ENCODE data around the gene PRDM2.

PRDM2 gene

DNA sequence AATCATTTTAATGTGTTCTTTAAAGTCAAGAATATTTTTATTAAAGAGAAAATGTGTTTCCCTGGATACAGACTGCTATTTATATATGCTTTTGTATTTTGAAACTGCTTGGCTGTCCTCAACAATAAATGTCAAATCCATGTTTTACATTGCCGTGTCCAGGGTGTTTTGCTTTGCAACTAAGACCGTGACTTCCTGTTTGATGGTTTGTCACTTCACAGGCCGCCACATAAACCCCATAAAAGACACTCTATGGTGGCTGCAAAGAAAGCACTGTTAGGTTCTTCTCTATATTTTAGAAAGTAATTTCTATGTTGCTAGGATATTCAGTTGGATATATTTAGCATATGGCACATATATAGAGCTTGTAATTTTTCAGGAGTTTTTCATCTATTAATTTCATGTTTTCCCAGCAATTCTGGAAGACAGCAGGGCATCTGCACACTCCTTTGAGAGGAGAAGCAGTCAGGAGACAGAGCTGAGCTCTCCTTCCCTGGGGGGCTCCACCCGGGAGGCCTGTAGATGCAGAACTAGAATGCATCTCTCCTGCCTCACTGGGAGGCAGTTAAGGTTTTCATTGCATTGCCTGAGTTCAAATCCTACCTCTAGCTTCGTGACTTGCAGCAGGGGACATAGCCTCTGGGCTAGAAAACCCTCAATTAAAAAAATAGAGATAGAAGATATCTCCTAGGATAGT is 33.1 kb downstream of the PRDM2 start:
- no peak for DNase-seq (ENCODE audit: low read depth)

DNA sequence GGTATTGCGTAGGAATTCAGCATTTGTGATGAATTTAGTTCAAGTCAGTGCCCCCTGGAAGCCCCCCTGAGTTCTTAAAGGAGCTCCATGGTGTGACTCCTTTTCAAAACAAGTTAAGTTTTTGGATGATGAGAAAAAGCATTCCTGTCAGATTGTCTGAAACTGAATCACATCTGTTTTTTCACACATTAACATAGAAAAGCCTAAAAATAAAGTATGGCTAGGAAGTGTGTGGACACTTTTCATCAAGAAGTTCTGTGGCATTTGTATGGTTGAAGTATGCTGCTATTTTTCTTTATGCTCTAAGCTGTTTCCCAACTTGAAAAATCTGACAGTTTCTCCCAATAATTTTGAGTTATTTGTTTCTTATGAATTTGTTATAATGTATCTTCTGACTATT is 33.7 kb downstream of the PRDM2 start:
- DNase-seq (ENCODE audit: low read depth): no peak

DNA sequence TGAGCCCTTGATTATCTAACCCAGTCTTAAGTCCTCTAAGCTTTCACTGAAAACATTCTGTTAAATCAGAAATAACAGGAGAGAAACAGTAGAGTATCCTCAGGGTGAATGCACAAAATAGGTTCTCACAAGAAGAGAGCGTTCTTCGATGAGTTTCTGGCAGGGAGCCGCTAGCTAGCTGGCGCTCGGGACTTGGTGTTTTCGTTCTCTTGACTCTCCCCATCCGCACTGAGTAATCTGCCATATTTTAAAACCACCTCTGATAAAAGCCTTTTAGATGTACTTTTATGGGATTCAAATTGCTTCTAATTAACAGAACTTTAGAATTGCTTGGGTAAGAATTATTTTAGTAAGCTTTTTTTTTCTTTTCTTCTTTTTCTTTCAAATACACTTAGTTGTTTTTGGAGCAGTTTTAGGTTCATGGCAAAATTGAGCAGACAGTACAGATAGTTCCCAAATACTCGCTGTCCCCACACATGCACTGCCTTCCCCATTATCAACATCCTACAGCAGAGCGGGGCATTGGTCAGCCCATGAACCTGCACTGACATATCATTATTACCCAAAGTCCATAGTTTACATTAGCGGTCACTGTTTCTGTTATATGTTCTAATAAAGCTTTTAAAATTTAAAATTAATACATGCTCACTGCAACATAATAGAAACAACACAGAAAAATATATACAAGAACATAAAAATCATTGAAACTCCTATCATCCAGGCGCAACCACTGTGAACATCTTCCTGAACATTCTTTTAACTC is 35.4 kb downstream of the PRDM2 start:
- DNase-seq (ENCODE audit: low read depth): no peak

DNA sequence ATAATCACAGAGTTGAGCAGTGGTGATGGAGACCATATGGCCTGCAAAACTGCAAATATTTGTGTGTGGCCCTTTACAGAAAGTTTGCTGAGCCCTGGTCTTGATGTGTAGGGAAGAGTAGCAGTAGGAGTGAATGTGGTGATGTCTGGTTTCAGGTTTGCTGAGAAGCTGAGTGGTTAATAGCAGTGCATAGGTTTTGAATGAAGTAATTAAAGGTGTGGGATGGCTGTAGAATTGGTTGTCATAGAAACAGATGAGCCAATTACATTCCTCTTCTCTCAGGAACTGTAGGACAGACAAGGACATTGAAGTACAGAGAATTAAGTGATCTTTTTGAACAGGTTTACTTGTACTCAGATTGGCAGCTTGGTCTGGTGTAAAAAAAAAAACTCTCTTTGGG is 37.4 kb downstream of the PRDM2 start:
- no peak for DNase-seq (ENCODE audit: low read depth)

DNA sequence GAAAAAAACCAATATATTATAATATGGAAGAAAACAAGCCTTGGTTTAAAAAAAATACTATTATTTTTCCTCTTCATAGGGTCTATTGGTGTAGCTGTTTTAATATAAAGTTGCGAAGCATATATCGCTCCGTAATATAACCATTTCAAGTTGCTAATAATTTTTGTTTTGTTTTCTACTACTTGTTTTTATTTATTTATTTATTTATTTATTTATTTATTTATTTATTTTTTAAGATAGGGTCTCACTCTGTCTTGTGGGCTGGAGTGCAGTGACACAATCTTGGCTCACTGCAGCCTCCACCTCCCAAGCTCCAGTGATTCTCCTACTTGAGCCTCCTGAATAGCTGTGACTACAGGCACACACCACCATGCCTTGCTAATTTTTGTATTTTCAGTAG is 46.4 kb downstream of the PRDM2 start:
- DNase-seq (ENCODE audit: low read depth): no peak

DNA sequence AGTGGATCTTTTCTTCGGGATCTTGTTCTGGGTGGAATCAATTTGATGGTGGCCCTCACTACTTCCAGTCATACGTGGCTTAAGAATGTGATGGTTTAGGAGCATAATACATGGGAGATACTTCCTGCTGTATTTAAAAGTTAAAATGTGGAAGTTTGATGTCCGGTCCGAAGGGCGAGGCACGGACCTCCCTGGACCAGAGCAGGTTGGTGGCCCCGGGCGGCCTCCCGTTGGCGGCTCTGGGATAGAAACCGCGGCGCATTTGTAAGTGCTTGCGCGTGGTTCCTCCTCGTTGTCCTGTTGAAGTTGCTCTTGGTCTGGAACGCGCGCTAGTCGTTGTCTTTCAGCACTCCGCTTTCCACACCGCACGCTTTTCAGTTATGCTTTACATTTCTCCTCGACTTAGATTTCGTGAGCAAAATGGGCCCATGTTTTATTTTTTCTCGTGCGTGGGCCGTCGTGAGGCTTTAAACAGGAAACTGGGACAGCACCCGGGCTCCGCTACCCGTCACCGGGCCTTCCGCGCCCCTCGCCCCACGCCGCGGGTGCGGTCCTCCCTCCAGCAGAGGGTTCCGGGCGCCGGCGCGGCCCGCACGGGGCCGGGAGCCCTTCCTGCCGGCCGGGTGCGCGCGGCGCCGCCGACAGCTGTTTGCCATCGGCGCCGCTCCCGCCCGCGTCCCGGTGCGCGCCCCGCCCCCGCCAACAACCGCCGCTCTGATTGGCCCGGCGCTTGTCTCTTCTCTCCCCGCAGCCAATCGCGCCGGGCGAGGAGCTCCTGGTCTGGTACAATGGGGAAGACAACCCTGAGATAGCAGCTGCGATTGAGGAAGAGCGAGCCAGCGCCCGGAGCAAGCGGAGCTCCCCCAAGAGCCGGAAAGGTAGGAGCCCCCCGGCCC is 48.9 kb downstream of the PRDM2 start:
- peak; percentile 96 for DNase-seq (ENCODE audit: low read depth)

DNA sequence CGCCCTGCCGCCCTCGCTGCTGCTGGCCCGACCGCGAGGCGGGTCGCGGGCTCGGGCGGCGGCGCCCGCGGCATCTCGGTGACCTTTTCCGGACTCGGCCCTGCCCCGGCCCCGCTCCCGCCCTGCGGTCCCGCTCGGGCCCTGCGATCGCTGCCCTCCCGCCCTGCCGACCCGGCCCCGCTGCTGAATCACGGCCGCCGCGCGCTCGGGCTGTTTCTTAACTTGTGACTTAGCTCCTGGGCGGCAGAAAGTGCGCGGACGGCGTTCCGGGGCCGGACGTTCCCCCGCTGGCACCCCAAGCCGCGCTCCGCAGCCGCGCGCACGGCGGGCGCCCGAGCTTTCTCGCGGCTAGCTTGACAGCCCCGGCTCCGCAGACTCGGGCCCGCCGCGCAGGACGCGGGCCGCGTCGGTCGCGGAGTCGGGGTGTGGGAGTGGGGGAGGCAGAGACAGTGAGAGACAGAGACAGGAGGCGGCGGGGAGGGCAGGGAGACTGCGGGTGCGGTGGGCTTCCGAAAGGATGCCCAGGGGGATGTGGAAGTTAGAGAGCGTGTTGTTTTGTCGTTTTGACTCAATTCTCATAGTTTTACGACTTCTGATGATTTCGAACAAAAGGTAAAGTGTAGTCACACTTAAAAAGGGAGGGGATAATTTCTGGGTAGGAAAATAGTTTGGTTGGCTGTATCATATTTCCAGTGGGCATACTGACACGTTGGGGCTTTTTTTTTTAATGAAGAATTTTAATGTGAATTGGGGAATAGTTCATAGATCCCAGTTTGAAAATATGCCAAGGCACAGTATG is 49.8 kb downstream of the PRDM2 start:
- DNase-seq (ENCODE audit: low read depth): peak; percentile 54

DNA sequence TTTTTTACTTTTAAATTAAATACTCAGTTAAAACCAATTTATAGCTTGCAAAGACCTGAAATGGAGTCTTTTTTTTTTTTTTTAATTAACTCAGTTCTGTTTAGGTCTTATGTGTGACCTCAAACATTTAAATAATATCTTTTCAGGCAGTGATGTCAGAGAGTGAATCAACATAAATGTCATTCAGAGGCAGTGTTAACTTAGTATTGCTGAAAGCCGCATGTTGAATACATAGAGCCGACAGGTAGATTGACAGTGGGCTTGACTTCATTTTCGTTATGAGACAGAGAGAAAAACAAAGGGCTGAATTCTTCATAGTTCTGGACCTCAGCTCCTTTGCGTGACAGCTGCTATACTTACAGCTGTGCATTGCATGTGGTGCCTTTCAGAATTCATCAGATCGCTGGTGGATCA is 51.5 kb downstream of the PRDM2 start:
- DNase-seq (ENCODE audit: low read depth): no peak

DNA sequence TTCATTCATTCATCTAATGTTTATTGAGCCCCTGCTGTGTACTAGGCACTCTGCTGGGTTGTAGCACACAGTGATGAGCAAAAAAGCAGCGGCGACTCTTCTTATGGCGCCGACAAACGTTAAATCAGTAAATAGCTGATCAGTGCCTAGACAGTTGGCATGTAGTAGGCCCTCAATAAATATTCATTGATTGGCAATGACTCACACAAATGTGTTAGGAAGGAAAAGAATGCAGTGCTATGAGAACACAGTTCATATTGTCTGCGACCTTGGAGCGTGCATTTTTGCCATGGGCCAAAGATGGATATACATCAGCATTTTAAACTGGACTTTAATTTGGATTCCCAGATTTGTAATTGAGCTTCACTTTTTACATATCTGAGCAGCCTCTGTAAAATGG is 52.0 kb downstream of the PRDM2 start:
- DNase-seq (ENCODE audit: low read depth): no peak

DNA sequence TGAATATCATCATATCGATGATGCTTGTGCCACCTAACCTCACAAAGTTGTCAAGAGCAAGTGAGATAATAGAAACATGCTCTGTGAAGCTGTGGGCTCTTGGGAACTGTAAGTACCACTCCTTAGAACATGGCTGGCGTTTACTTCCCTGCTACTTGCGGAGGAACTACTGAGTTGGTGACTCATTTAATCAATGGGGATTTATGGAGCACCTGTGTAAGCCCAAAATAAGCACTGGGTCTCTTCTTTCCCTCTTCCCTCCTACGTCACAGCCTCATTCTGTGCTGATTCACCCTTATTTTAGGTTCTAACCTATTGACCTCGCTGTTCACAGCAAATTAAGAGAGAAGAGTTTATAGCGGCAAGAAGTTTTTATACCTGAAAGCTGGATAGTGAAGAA is 52.9 kb downstream of the PRDM2 start:
- no peak for DNase-seq (ENCODE audit: low read depth)

DNA sequence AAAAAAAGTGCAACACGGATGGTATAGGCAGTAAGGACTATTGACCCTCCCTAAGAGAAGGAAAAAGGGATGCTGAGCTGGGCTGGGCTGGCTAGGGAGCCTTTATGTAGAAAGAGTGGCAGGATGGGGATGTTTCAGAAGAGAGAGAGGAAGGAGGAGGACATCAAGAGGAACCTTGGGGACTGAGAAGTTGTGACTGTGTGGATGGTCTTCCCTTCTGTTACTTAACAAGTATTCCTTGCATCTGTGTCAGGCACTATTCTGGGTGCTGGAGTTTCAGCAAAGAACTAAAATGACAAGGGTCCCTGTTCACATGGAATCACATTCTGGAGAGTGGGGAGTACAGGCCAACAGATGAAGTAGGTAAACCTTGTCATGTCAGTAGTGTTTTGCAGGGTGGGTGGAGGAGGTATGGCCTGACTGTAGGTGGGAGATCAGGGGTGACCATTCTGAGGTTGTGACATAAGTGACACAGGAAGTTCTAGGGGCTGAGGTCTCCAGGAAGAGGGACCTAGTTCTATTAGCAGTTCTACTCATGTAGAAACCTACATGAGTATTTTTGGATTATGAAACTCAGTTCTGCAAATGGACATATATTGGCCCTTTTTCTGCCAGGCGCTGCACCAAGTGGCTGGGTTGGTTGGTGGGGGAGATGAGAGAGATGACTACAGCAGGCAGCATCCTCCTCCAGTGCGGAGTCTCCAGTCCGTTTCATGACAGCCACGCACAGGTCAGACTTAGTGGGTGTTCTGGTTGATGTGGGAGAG is 53.8 kb downstream of the PRDM2 start:
- DNase-seq (ENCODE audit: low read depth): no peak

DNA sequence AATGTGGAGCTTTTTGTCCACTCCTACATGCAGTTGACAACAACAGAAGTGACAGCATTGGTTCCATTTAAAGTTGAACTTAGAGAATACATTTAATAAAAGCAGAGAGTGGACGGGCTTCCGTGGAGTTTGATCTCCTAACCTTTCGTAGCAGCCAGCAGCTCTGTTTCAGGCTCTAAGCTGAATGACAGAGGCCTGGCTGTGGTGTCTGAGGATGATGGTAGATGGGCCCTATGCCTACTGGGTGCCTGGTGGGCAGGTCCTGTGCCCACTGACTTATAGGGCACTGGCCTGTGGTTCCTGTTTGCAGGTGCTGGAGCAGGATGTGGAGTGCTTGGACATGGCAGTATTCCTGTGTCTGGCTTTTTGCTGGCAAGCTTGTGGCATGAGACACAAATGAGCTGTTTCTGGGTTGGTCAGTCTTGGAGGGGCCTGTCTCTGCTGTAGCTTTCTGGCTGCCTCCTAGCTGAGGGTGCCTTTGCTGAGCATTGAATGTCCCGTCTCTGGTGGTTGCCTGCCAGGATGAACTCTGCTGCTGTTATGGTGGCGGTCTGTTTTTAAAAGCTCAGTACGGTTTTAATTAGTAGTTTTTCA is 54.6 kb downstream of the PRDM2 start:
- DNase-seq (ENCODE audit: low read depth): no peak

DNA sequence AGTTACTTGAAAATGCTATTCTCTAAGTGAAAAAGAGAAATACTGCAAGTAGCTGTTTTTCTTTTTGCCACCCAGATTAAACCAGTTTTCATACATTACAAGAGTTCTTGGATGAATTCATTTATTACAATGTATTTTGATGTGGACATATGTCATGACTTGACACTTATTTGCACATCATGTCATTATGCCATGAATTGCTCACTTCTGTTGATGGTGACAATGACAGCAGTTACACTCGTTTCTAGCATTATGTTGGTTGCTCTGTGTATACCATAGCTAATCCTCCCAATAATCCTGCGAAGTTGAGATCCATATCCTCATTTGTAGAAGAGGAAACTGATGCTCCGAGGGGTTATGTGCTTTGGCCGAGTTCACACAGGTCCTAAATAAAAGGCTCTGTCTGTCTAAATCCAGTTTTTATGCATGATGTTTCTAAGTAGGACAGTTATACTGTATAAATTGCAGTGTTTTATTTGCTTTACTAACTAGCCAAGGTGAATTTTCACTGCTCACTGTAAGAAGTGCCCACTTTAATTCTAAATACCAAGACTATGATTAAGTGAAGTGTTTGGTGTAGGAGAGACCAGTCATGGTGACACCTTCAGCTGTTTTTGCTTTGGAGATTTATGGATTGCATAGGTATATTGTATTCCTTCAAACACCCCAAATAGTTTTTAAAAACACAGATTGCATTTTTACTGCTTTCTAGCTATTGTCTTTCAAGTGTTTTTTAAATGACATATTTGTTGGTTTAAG is 56.7 kb downstream of the PRDM2 start:
- no peak for DNase-seq (ENCODE audit: low read depth)

DNA sequence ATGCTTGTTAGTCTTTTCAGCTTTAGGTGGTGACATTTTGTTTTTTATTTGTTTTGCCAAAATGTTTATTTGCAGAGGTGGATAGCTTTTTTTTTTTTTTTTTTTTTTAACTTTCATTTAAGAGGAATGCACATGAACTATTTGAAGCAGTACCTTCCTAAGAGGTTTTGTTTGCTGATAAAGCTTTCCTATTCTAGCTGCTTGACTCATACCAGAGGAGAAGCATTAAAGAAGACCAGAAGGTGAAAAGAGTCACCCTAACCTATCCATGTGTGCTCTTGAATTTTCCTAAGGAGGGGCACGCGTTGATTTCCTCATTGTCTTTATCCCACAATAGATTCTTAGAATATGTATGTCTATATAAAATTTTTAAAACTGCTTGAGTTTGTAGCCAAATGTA is 57.7 kb downstream of the PRDM2 start:
- DNase-seq (ENCODE audit: low read depth): no peak

DNA sequence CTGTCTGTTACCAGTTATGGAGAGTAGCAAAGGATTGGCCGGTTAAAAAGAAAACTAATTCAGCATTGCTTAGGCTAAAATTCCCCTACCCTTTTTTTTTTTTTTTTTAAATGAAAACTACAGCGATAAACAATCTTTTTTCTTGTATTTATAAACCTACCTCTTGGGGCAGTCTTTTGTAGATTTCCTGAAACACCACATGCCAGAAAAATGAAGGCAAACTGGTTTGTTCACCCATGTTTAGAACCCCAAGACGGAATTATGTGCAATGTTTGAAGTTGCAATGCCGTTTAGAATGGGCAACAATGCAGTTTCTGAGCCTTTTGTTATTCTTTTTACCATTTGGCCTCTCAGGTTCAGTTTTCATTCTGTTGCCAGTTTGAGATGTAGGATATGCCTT is 59.1 kb downstream of the PRDM2 start:
- DNase-seq (ENCODE audit: low read depth): no peak

DNA sequence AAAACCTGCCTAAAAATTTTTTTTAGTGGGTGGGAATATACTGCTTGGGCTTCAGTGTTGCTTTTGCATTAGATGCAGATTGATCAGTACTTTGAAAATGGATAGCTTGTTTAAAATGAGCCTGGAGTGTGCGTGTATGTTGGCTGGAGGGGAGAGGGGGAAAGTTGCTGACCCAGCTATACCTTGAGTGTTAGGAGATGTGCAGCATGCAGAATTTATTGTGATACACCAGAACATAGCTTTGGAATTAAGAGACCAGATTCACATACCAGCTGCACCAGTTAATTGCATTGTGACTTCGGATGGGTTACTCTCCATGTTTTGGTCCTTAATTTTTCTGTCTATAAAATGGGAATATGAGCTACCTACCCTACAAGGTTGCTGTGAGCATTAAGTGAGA is 60.4 kb downstream of the PRDM2 start:
- no peak for DNase-seq (ENCODE audit: low read depth)

DNA sequence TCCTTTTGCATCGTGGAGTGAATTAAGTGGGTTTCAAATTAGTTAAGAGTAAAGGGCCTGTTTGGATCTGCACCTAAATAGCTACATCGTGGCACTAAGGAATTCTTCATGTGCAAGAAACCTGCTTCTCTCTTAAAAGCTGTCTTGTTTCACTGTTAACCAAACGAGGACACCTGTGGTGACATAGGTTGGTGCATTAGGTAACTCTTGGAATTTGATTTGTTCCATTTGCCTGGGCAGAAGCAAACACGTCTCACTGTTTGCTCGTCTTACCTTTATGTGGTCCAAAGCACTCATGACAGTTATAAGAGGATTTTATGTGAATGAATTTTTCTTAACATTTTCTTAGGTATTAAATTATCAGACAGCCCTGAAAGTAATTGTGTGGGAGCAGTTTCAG is 60.9 kb downstream of the PRDM2 start:
- DNase-seq (ENCODE audit: low read depth): no peak

DNA sequence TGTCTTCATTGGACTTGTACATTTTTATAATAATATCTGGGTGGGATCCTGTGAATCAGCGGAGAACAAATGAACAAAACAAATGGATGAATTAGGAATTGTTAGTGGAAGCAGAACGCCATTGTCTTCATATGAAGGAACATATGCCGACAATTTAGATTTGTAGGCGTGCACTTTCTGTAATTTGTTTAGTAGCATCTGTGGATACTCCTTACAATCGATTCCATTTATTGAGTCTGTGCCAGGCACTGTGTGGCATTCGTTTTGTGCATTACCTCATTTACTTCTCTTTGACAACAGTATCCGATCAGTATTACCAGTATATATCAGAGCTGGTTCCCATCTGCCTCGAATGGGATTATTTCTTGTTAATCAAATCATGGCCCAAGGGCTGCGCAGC is 61.9 kb downstream of the PRDM2 start:
- no peak for DNase-seq (ENCODE audit: low read depth)

DNA sequence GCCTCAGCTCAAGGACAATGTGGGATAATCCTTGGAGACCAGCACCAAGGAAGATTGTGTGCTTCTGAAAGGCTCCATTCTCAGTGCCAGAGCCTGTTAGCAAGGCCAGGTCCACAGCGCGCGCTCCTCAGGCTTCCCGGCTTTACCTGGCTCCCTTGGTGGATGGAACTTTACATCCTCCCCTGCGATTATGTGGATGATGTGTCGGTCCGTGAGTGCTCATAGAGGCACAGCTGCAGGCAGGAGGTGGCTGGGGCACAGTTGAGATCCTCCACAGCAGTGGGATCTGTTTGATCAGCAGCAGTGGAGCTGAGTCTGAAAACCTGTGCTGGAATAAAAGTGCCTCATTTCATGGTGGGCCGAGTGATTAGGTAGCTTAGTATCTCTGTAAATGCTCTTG is 62.7 kb downstream of the PRDM2 start:
- no peak for DNase-seq (ENCODE audit: low read depth)

DNA sequence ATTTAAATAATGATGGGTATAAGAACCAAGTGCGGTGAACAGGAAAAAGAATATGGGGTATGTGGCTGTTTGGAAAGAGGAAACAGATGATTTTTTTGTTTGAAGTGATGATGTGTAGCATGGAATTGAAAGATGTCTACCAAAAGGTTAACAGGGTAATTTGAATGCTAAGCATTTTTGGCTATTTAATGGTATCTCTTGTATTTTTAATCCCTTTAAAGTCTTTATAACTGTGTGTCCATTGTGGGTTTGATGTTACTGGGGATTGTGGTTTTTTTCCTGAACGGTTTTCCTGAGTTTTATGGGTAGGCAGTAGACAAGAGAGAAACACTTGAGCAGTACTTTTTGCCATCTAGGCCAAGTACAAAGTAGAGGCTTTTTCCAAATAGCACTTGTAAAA is 63.2 kb downstream of the PRDM2 start:
- DNase-seq (ENCODE audit: low read depth): no peak
